Panc1 (cell line): ENCODE results near the gene ETNK2. TPM values are rescaled to one million over a fixed set of nuclear protein-coding genes. Genes with fewer than 3 reads are reported as not detected.

ENCODE experiments used
- ATAC-seq: fragments of 200-7000 bp; cut with Tn5 transposase; 2 replicates; pipeline ENCODE4 v1.9.1; 2020; ENCODE audit warnings: mild to moderate bottlenecking, moderate library complexity
- BruUV-seq: library from RNA; stranded (reverse); fragments of 400-500 nt; replicated peaks from 2 replicates; lab custom pipeline; 2021; lab: Mats Ljungman, UMichigan
- CTCF ChIA-PET: fragments of 300-600 bp; sonication (Branson Sonifier 250); formaldehyde crosslinking; loops from one replicate; lab custom pipeline; 2022; ENCODE audit warnings: antibody characterized with exemption; lab: Charles Lee
- POLR2A ChIA-PET: fragments of 300-600 bp; sonication (Branson Sonifier 250); formaldehyde crosslinking; loops from one replicate; lab custom pipeline; 2022; ENCODE audit warnings: antibody characterized with exemption; lab: Charles Lee
- DNase-seq: peaks from one replicate; pipeline ENCODE4 v3.0.0-alpha.2; 2010; ENCODE audit warnings: low read depth, low spot score
- H3K27ac ChIP-seq: 2 replicates; pipeline ENCODE4 v1.5.1; 2011; ENCODE audit warnings: mild to moderate bottlenecking, low read length, inconsistent platforms
- H3K27me3 ChIP-seq: fragments of 200-500 bp; sonication (Bioruptor generic); 2 replicates; pipeline ENCODE4 v1.6.0; 2014; ENCODE audit warnings: low read length, inconsistent platforms; ENCODE audit not compliant: control insufficient read depth, insufficient read depth
- H3K36me3 ChIP-seq: fragments of 200-500 bp; sonication (Bioruptor generic); 2 replicates; pipeline ENCODE4 v1.5.1; 2014; ENCODE audit warnings: inconsistent platforms, mild to moderate bottlenecking, low read length, moderate library complexity; ENCODE audit not compliant: control insufficient read depth, insufficient read depth
- H3K4me1 ChIP-seq: 2 replicates; pipeline ENCODE4 v1.5.1; 2011; ENCODE audit warnings: inconsistent platforms, mild to moderate bottlenecking, low read length, moderate library complexity; ENCODE audit not compliant: control insufficient read depth, insufficient read depth
- H3K4me3 ChIP-seq, 2 experiments: 2 replicates each; pipeline ENCODE4 v1.5.1; 2011 to 2012; ENCODE audit warnings: low read depth in 2 of 2, low read length in 2 of 2, mild to moderate bottlenecking in 2 of 2, inconsistent platforms in 1 of 2, moderate library complexity in 1 of 2
- H3K9me3 ChIP-seq: fragments of 200-500 bp; sonication (Bioruptor generic); 2 replicates; pipeline ENCODE4 v1.5.1; 2014; ENCODE audit warnings: low read depth, mild to moderate bottlenecking, inconsistent platforms, low read length, moderate library complexity; ENCODE audit not compliant: control insufficient read depth, insufficient read depth
- CTCF ChIP-seq: fragments of 450-650 bp; IDR thresholded peaks from 2 replicates; pipeline ENCODE4 v1.5.1; 2017; ENCODE audit warnings: mild to moderate bottlenecking
- POLR2AphosphoS5 ChIP-seq: IDR thresholded peaks from 2 replicates; pipeline ENCODE4 v1.6.1; 2012; ENCODE audit warnings: mild to moderate bottlenecking, low read depth, low read length, moderate library complexity
- REST ChIP-seq, 2 experiments: IDR thresholded peaks; 2 replicates each; pipeline ENCODE4 v1.6.1; 2011 to 2012; ENCODE audit warnings: low read depth in 2 of 2, control low read depth in 1 of 2, low read length in 1 of 2, mild to moderate bottlenecking in 1 of 2, moderate library complexity in 1 of 2; ENCODE audit not compliant: insufficient read depth in 1 of 2
- SIN3A ChIP-seq: IDR thresholded peaks from 2 replicates; pipeline ENCODE4 v1.6.1; 2012; ENCODE audit warnings: low read depth, mild to moderate bottlenecking, low read length, moderate library complexity, borderline replicate concordance; ENCODE audit not compliant: insufficient read depth
- TCF7L2 ChIP-seq: IDR thresholded peaks from 2 replicates; pipeline ENCODE4 v1.6.1; 2011; ENCODE audit warnings: mild to moderate bottlenecking, low read depth, low read length, inconsistent platforms
- in situ Hi-C: cut with HindIII; loops from 2 replicates; pipeline ENCODE4 v1.10.0; 2016; ENCODE audit warnings: low sequenced_read_pairs, low pct_unique_long_range_greater_than_20kb
- intact Hi-C: fragments of 100-400 bp; cut with micrococcal nuclease; formaldehyde crosslinking; loops from one replicate; pipeline ENCODE4 v1.10.0; 2022; ENCODE audit not compliant: unreplicated experiment
- total RNA-seq: library from RNA; stranded (reverse); gene quantifications from one replicate; pipeline ENCODE4 v1.2.1, GENCODE V29; 2021; ENCODE audit not compliant: unreplicated experiment

ETNK2 gene
- total RNA-seq, 1 experiment from 2014 or later, result 6.7 TPM

- ATAC-seq, result no peak
- ChIA-PET POLR2A (interaction anchor here (0.6 kb wide), 1 partner anchor 470 kb away, joined by 4 read pairs; no protein-coding TSS in a partner anchor), CTCF (no interaction called here)
- intact Hi-C loops (no loop called here), in situ Hi-C loops (no loop called here)
- H3K4me1 ChIP-seq, result no peaks in the 10 kb centered on the region
- H3K27me3 ChIP-seq, result peaks cover 3% of the 10 kb centered on the region
- no peaks in the 10 kb centered on the region for H3K36me3 ChIP-seq
- no peak for DNase-seq
- no peak overlapping the region for H3K4me3 ChIP-seq
- TF ChIP-seq SIN3A, result no peak
- TF ChIP-seq TCF7L2, result no peak
- no peak for TF ChIP-seq CTCF
- TF ChIP-seq REST (IDR thresholded peaks at IDR 0.05; ENCODE audit: insufficient read depth in 1 of 2, low read depth in 2 of 2, low read length in 1 of 2), result no peak
- TF ChIP-seq POLR2AphosphoS5, result no peak
- no peaks in the 10 kb centered on the region for H3K9me3 ChIP-seq
- no TSS peak for BruUV-seq
- H3K27ac ChIP-seq, result no peak overlapping the region
Observed at GRCh38 chr1:204194771-204195170, 42.9 kb upstream of the ETNK2 start.

- H3K4me1 ChIP-seq, result no peaks in the 10 kb centered on the region
- peaks cover 10% of the 10 kb centered on the region for H3K27me3 ChIP-seq
- BruUV-seq, result no TSS peak
- no peaks in the 10 kb centered on the region for H3K9me3 ChIP-seq
- POLR2A ChIA-PET, result no interaction called here
- CTCF ChIA-PET, result interaction anchor here (0.7 kb wide), 1 partner anchor 492 kb away, joined by 3 read pairs; no protein-coding TSS in a partner anchor
- H3K36me3 ChIP-seq, result no peaks in the 10 kb centered on the region
- TF ChIP-seq REST (IDR thresholded peaks at IDR 0.05; ENCODE audit: insufficient read depth in 1 of 2, low read depth in 2 of 2, low read length in 1 of 2) (no peak), TCF7L2 (no peak), POLR2AphosphoS5 (no peak), SIN3A (no peak)
- no peak for DNase-seq
- in situ Hi-C loops (no loop called here), intact Hi-C loops (no loop called here)
- H3K27ac ChIP-seq, result no peak overlapping the region
- no peak for ATAC-seq
- no peak overlapping the region for H3K4me3 ChIP-seq
Observed at GRCh38 chr1:204194080-204194479, 42.2 kb upstream of the ETNK2 start.
